SU-DHL-6 (cell line): Measurements from ENCODE around the gene KCNIP4.

ENCODE experiments used
- H2AFZ ChIP-seq: fragments of 200-600 bp; sonication (generic); 2 replicates; pipeline ENCODE4 v1.6.1; 2014; ENCODE audit warnings: low read depth, mild to moderate bottlenecking, moderate library complexity, mixed read lengths, antibody characterized with exemption, low read length; ENCODE audit not compliant: severe bottlenecking
- H3F3A ChIP-seq: fragments of 200-600 bp; shearing (Covaris generic); 2 replicates; pipeline ENCODE4 v1.6.0; 2016; ENCODE audit warnings: antibody characterized with exemption, mild to moderate bottlenecking; ENCODE audit not compliant: insufficient read depth
- H3K27ac ChIP-seq: fragments of 200-600 bp; sonication (generic); 2 replicates; pipeline ENCODE4 v1.5.1; 2016; ENCODE audit warnings: low read depth, mild to moderate bottlenecking, low read length, moderate library complexity, mixed read lengths
- H3K27me3 ChIP-seq: fragments of 200-600 bp; sonication (generic), shearing (Covaris generic); 2 replicates; pipeline ENCODE4 v1.6.0; 2014; ENCODE audit warnings: mild to moderate bottlenecking, low read length
- H3K36me3 ChIP-seq: fragments of 200-600 bp; sonication (generic); 2 replicates; pipeline ENCODE4 v1.6.1; 2014; ENCODE audit warnings: mild to moderate bottlenecking, low read length, mixed read lengths
- H3K4me2 ChIP-seq: fragments of 300-600, 200-600 bp; shearing (Covaris generic), sonication (generic); 2 replicates; pipeline ENCODE4 v1.6.0; 2014; ENCODE audit warnings: low read length, low read depth, mild to moderate bottlenecking; ENCODE audit not compliant: poor library complexity, severe bottlenecking
- H3K4me3 ChIP-seq: fragments of 200-600 bp; sonication (generic); 2 replicates; pipeline ENCODE4 v1.5.1; 2014; ENCODE audit warnings: antibody characterized with exemption, low read length, mild to moderate bottlenecking, mixed read lengths; ENCODE audit not compliant: insufficient read depth, poor library complexity, severe bottlenecking
- H3K79me2 ChIP-seq: fragments of 200-600 bp; sonication (generic); 2 replicates; pipeline ENCODE4 v1.6.1; 2014; ENCODE audit warnings: mild to moderate bottlenecking, low read length, moderate library complexity; ENCODE audit not compliant: insufficient read depth
- H3K9ac ChIP-seq: fragments of 200-600 bp; sonication (generic); 2 replicates; pipeline ENCODE4 v1.7.0; 2014; ENCODE audit warnings: mild to moderate bottlenecking, low read length
- H3K9me2 ChIP-seq: fragments of 200-600 bp; sonication (generic); replicated peaks from 2 replicates; pipeline ENCODE4 v1.6.1; 2014; ENCODE audit warnings: low read length; ENCODE audit not compliant: insufficient read depth
- H3K9me3 ChIP-seq: fragments of 200-600 bp; sonication (generic); 2 replicates; pipeline ENCODE4 v1.6.1; 2014; ENCODE audit warnings: low read length, mixed read lengths; ENCODE audit not compliant: insufficient read depth
- H4K20me1 ChIP-seq: fragments of 200-600 bp; sonication (generic); 2 replicates; pipeline ENCODE4 v1.6.1; 2014; ENCODE audit warnings: low read depth, mild to moderate bottlenecking, antibody characterized with exemption, low read length, moderate library complexity, mixed read lengths
- EZH2phosphoT487 ChIP-seq: fragments of 200-600 bp; sonication (generic), shearing (Covaris generic); conservative IDR thresholded peaks from 2 replicates; pipeline ENCODE4 v1.6.1; 2018; ENCODE audit warnings: mild to moderate bottlenecking, antibody characterized with exemption, low read length, moderate library complexity, mixed read lengths
- TF ChIP-seq, protein P1 (sequence below): fragments of 200-600 bp; sonication (generic); IDR thresholded peaks from one replicate; pipeline ENCODE4 v1.5.1; 2017; ENCODE audit warnings: antibody characterized with exemption, mild to moderate bottlenecking, low read length, moderate library complexity; ENCODE audit not compliant: insufficient read depth, poor library complexity, severe bottlenecking

KCNIP4 gene

DNA sequence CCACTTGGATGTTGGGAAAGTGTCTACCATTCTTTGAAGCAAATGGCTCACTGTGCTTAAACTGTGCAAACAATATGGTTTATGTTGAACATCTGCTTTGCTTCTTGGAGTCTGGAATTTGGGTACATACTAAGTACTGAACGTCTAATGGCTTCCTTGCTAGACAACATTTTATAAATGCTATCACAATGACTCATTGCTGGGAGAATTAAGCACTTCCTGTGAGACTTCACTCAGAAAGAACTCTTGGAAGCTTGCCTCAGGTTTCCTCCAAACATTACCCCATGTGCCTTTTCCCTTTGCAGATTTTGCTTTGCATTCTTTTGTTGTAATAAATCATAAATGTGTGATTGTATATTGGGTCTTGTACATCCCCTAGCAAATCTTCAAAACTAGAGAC lies 1108.6 kb downstream of the KCNIP4 start:
- no peak overlapping the region for H3K4me3 ChIP-seq
- no peaks in the 10 kb centered on the region for H4K20me1 ChIP-seq
- H3K36me3 ChIP-seq: no peaks in the 10 kb centered on the region
- no peaks in the 10 kb centered on the region for H3F3A ChIP-seq
- H3K9ac ChIP-seq: no peak overlapping the region
- no peak overlapping the region for H3K4me2 ChIP-seq
- H3K27me3 ChIP-seq: no peaks in the 10 kb centered on the region
- H3K9me2 ChIP-seq: no peaks in the 10 kb centered on the region
- no peak overlapping the region for H2AFZ ChIP-seq
- H3K79me2 ChIP-seq: no peaks in the 10 kb centered on the region
- TF ChIP-seq, protein P1, sequence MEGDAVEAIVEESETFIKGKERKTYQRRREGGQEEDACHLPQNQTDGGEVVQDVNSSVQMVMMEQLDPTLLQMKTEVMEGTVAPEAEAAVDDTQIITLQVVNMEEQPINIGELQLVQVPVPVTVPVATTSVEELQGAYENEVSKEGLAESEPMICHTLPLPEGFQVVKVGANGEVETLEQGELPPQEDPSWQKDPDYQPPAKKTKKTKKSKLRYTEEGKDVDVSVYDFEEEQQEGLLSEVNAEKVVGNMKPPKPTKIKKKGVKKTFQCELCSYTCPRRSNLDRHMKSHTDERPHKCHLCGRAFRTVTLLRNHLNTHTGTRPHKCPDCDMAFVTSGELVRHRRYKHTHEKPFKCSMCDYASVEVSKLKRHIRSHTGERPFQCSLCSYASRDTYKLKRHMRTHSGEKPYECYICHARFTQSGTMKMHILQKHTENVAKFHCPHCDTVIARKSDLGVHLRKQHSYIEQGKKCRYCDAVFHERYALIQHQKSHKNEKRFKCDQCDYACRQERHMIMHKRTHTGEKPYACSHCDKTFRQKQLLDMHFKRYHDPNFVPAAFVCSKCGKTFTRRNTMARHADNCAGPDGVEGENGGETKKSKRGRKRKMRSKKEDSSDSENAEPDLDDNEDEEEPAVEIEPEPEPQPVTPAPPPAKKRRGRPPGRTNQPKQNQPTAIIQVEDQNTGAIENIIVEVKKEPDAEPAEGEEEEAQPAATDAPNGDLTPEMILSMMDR: no peak
- TF ChIP-seq EZH2phosphoT487: no peak
- no peaks in the 10 kb centered on the region; the same call in 1 of the 2 replicates for H3K9me3 ChIP-seq
- no peak overlapping the region for H3K27ac ChIP-seq

DNA sequence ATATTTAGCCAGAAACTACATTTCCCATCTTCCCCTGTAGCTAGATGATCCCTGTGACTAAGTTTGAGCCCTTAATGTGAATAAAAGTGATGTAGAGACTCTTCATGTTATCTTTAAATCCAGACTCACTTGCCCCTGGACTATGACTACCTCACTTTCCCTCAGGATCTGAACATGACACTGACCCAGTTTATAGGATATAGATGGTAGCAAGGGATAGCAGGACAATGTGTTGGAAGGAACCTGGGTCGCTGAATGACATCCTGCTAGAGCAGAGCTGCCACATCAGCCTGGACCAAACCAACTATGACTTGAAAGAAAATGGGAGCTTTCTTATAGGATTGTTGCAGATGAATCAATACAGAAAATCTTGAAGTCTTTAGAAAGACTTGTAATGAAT lies 1110.1 kb downstream of the KCNIP4 start:
- H3K79me2 ChIP-seq: no peaks in the 10 kb centered on the region
- no peaks in the 10 kb centered on the region for H3K9me2 ChIP-seq
- no peaks in the 10 kb centered on the region; the same call in 1 of the 2 replicates for H3K9me3 ChIP-seq
- no peaks in the 10 kb centered on the region for H4K20me1 ChIP-seq
- TF ChIP-seq EZH2phosphoT487: no peak
- no peaks in the 10 kb centered on the region for H3K27me3 ChIP-seq
- H3K9ac ChIP-seq: no peak overlapping the region
- H2AFZ ChIP-seq: no peak overlapping the region
- H3K36me3 ChIP-seq: no peaks in the 10 kb centered on the region
- H3K4me2 ChIP-seq: no peak overlapping the region
- H3F3A ChIP-seq: no peaks in the 10 kb centered on the region
- H3K27ac ChIP-seq: no peak overlapping the region
- H3K4me3 ChIP-seq: no peak overlapping the region

DNA sequence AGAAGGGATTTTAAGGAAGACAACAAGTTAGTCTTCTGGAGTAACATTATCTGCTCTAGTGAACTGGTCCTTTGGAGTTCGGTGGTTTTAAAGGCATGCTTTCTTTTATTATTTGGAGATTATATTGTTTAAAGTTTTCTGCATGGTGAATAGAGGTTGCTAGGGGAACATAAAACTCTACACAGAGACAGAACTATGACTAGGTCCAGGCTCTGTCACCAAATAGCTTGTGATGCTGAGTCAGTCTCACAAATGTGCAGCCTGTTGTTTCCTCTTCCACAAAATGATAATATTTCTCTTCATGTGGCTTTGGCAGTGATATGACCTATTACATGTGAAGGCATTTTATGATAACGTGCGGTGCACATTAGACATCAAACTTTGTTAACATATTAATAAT lies 1115.7 kb downstream of the KCNIP4 start:
- no peaks in the 10 kb centered on the region for H3K9me3 ChIP-seq
- no peaks in the 10 kb centered on the region for H3K27me3 ChIP-seq
- TF ChIP-seq EZH2phosphoT487: no peak
- TF ChIP-seq, protein P1: no peak
- H3K9ac ChIP-seq: no peak overlapping the region
- H3K27ac ChIP-seq: no peak overlapping the region
- no peaks in the 10 kb centered on the region for H3F3A ChIP-seq
- H4K20me1 ChIP-seq: no peaks in the 10 kb centered on the region
- H2AFZ ChIP-seq: no peak overlapping the region
- no peaks in the 10 kb centered on the region for H3K36me3 ChIP-seq
- H3K9me2 ChIP-seq: no peaks in the 10 kb centered on the region
- H3K79me2 ChIP-seq: no peaks in the 10 kb centered on the region
- H3K4me3 ChIP-seq: no peak overlapping the region
- no peak overlapping the region for H3K4me2 ChIP-seq

DNA sequence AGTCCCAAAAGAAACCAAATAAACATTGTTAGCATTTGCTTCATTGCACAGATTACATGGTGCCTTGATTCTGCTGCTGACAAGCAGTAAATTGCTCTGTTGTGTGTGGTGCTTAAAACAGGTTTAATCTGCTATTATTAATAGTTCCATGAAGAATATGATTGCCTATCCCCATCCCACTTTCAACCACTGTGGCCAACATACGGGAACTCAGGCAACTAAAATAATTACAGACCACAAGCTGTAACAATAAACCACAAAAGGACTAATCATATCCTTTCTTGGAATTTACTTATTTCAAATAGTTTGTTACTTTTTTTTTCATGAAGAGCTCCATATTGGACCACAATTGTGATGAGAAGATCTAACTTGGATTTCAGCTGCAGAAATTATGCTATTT lies 1116.8 kb downstream of the KCNIP4 start:
- H3K27ac ChIP-seq: no peak overlapping the region
- H3K9me2 ChIP-seq: no peaks in the 10 kb centered on the region
- H2AFZ ChIP-seq: no peak overlapping the region
- no peak overlapping the region for H3K9ac ChIP-seq
- H3F3A ChIP-seq: no peaks in the 10 kb centered on the region
- no peak overlapping the region for H3K4me3 ChIP-seq
- no peaks in the 10 kb centered on the region for H3K36me3 ChIP-seq
- no peaks in the 10 kb centered on the region for H4K20me1 ChIP-seq
- H3K79me2 ChIP-seq: no peaks in the 10 kb centered on the region
- TF ChIP-seq, protein P1: no peak
- no peak for TF ChIP-seq EZH2phosphoT487
- no peaks in the 10 kb centered on the region for H3K9me3 ChIP-seq
- no peak overlapping the region for H3K4me2 ChIP-seq
- H3K27me3 ChIP-seq: no peaks in the 10 kb centered on the region
